Suprapubic skin (tissue), 4 donors: ENCODE results near the gene CSPG4. TPM values are rescaled to one million over a fixed set of nuclear protein-coding genes. Genes with fewer than 3 reads are reported as not detected.

Experiments
- DNase-seq, 2 donors: peaks; one replicate each; pipeline ENCODE4 v3.0.0-alpha.2; 2019; ENCODE audit warnings: low spot score in 2 of 2
- H3K27ac ChIP-seq: fragments of 200-600 bp; sonication (generic); one replicate; pipeline ENCODE4 v1.5.1; 2019
- H3K27me3 ChIP-seq: fragments of 200-600 bp; sonication (generic); one replicate; pipeline ENCODE4 v1.5.1; 2019
- H3K36me3 ChIP-seq: fragments of 200-600 bp; sonication (generic); one replicate; pipeline ENCODE4 v1.5.1; 2019
- H3K4me1 ChIP-seq: fragments of 200-600 bp; sonication (generic); one replicate; pipeline ENCODE4 v1.5.1; 2019
- H3K4me3 ChIP-seq: fragments of 200-600 bp; sonication (generic); one replicate; pipeline ENCODE4 v1.5.1; 2019; ENCODE audit warnings: mild to moderate bottlenecking
- H3K9me3 ChIP-seq: fragments of 200-600 bp; sonication (generic); one replicate; pipeline ENCODE4 v1.5.1; 2019
- CTCF ChIP-seq, 2 donors: fragments of 200-600 bp in 1 of 2; fragments of 450-650 bp in 1 of 2; sonication (generic) in 1 of 2; IDR thresholded peaks; one replicate each; pipeline ENCODE4 v1.5.1; 2016 to 2019; ENCODE audit warnings: antibody characterized with exemption in 2 of 2, mild to moderate bottlenecking in 1 of 2, moderate library complexity in 1 of 2
- EP300 ChIP-seq: sonication (generic); formaldehyde crosslinking; IDR thresholded peaks from one replicate; pipeline ENCODE4 v1.6.1; 2017; ENCODE audit warnings: antibody characterized with exemption
- POLR2A ChIP-seq, 2 donors: fragments of 450-650 bp; IDR thresholded peaks; one replicate each; pipeline ENCODE4 v1.6.1; 2017; ENCODE audit warnings: antibody characterized with exemption in 2 of 2, mild to moderate bottlenecking in 2 of 2, moderate library complexity in 2 of 2
- POLR2AphosphoS5 ChIP-seq, 3 donors: sonication (generic); formaldehyde crosslinking; IDR thresholded peaks; one replicate each; pipeline ENCODE4 v1.6.1; 2017; ENCODE audit warnings: antibody characterized with exemption in 3 of 3
- WGBS: methylation state at CpG from one replicate; pipeline ENCODE4 v1.1.5; 2018; 5-methylcytosine and 5-hydroxymethylcytosine counted together
- total RNA-seq, 4 donors: library from RNA; depleted of rRNA; stranded (reverse); fragments of >200 nt; gene quantifications; one replicate each; pipeline ENCODE4 v1.1.0, GENCODE V29; 2016

Gene CSPG4
- total RNA-seq, 4 donors from 2014 or later: 12.8 to 19.7 (median 14.0) TPM

GRCh38 chr15:75646112-75646943 is 66.3 kb downstream of the CSPG4 start:
- no peak for DNase-seq
- H3K4me3 ChIP-seq: peak overlapping the region; percentile 87
- TF ChIP-seq CTCF (IDR thresholded peaks at IDR 0.05) (no peak), EP300 (no peak), POLR2A (IDR thresholded peaks at IDR 0.05) (no peak), POLR2AphosphoS5 (IDR thresholded peaks at IDR 0.05) (no peak)
- WGBS: 29% methylated on average over 3 of the region's 5 CpGs
- peaks cover 48% of the 10 kb centered on the region for H3K4me1 ChIP-seq
- no peaks in the 10 kb centered on the region for H3K36me3 ChIP-seq
- peak overlapping the region; percentile 96 for H3K27ac ChIP-seq
- H3K27me3 ChIP-seq: no peaks in the 10 kb centered on the region
- no peaks in the 10 kb centered on the region for H3K9me3 ChIP-seq

GRCh38 chr15:75644376-75644775 is 68.3 kb downstream of the CSPG4 start:
- H3K4me1 ChIP-seq: peaks cover 40% of the 10 kb centered on the region
- no peak overlapping the region for H3K4me3 ChIP-seq
- DNase-seq: no peak
- no peaks in the 10 kb centered on the region for H3K36me3 ChIP-seq
- no peak for TF ChIP-seq POLR2A (IDR thresholded peaks at IDR 0.05)
- no peak for TF ChIP-seq POLR2AphosphoS5 (IDR thresholded peaks at IDR 0.05)
- no peak for TF ChIP-seq CTCF (IDR thresholded peaks at IDR 0.05)
- TF ChIP-seq EP300: no peak
- H3K27me3 ChIP-seq: no peaks in the 10 kb centered on the region
- no peak overlapping the region for H3K27ac ChIP-seq
- H3K9me3 ChIP-seq: no peaks in the 10 kb centered on the region
- WGBS: 72% methylated on average over 2 of the region's 2 CpGs

GRCh38 chr15:75641603-75642002 is 71.0 kb downstream of the CSPG4 start:
- Histone ChIP-seq H3K27ac (no peak overlapping the region), H3K36me3 (peaks cover 6% of the 10 kb centered on the region), H3K9me3 (no peaks in the 10 kb centered on the region), H3K27me3 (no peaks in the 10 kb centered on the region), H3K4me1 (peaks cover 52% of the 10 kb centered on the region), H3K4me3 (no peak overlapping the region)
- no peak for TF ChIP-seq POLR2AphosphoS5 (IDR thresholded peaks at IDR 0.05)
- WGBS: 84% methylated on average over 5 of the region's 5 CpGs
- no peak for DNase-seq

GRCh38 chr15:75641179-75641503 is 71.5 kb downstream of the CSPG4 start:
- no peaks in the 10 kb centered on the region for H3K9me3 ChIP-seq
- 74% methylated on average over 4 of the region's 4 CpGs for WGBS
- H3K4me3 ChIP-seq: peak overlapping the region; percentile 85
- TF ChIP-seq POLR2A (IDR thresholded peaks at IDR 0.05) (no peak), POLR2AphosphoS5 (IDR thresholded peaks at IDR 0.05) (no peak)
- no peaks in the 10 kb centered on the region for H3K27me3 ChIP-seq
- H3K27ac ChIP-seq: peak overlapping the region; percentile 96
- H3K4me1 ChIP-seq: peaks cover 52% of the 10 kb centered on the region
- H3K36me3 ChIP-seq: peaks cover 6% of the 10 kb centered on the region
- no peak for DNase-seq

- peaks cover 50% of the 10 kb centered on the region for H3K4me1 ChIP-seq
- H3K9me3 ChIP-seq: no peaks in the 10 kb centered on the region
- WGBS: 6% methylated on average over 15 of the region's 17 CpGs
- H3K36me3 ChIP-seq: peaks cover 6% of the 10 kb centered on the region
- DNase-seq: peak in 1 of 2 donors; percentile 83
- H3K4me3 ChIP-seq: peak overlapping the region; percentile 85
- H3K27me3 ChIP-seq: no peaks in the 10 kb centered on the region
- H3K27ac ChIP-seq: peak overlapping the region; percentile 96
- TF ChIP-seq POLR2AphosphoS5 (IDR thresholded peaks at IDR 0.05): no peak
- no peak for TF ChIP-seq CTCF (IDR thresholded peaks at IDR 0.05)
- no peak for TF ChIP-seq EP300
- no peak for TF ChIP-seq POLR2A (IDR thresholded peaks at IDR 0.05)
These were observed 72.0 kb downstream of the CSPG4 start for GRCh38 chr15:75640483-75641178.
